NCI-H128 (cell line): ENCODE results near the gene TCF21.

Source experiments
- DNase-seq: peaks from one replicate; lab custom pipeline; 2025; ENCODE audit not compliant: unreplicated experiment; lab: John Stamatoyannopoulos, UW

TCF21 gene

DNA sequence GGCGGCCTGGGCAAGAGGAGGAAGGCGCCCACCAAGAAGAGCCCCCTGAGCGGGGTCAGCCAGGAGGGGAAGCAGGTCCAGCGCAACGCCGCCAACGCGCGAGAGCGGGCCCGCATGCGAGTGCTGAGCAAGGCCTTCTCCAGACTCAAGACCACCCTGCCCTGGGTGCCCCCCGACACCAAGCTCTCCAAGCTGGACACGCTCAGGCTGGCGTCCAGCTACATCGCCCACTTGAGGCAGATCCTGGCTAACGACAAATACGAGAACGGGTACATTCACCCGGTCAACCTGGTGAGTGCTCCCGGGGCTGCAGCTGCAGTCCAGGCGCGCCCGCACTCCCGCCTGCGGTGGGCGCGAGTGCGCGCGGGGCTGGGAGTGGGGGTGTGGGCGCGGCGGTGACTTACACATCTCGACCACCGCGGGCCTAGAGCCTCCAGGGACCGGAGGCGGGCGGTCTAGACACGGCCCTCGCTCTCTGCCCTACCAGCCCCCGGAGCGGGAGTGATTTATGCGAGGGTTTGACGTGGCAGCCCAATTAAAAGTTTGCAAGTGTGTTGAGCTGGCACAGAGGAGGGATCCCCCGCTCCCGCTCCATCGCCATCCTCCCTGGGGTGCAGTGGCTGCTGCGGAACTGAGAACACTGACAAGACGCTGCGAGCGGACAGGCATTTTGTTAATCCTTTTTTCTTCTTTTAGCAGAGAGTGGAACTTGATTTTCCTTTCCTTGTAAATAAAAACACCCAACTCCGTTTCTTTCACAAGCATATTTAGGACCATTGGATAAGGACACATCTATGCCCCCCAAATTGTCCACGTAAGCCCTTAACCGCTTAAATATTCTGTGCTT is 867 bp downstream of the TCF21 start:
- no peak for DNase-seq

- DNase-seq = no peak
Observed at GRCh38 chr6:133890711-133891148, 1.8 kb downstream of the TCF21 start.

GRCh38 chr6:133891149-133891926 is 2.4 kb downstream of the TCF21 start:
- no peak for DNase-seq

GRCh38 chr6:133891927-133892812 is 3.3 kb downstream of the TCF21 start:
- no peak for DNase-seq

GRCh38 chr6:133892813-133893691 is 4.1 kb downstream of the TCF21 start:
- no peak for DNase-seq

GRCh38 chr6:133893946-133894345 is 5.0 kb downstream of the TCF21 start:
- no peak for DNase-seq

DNA sequence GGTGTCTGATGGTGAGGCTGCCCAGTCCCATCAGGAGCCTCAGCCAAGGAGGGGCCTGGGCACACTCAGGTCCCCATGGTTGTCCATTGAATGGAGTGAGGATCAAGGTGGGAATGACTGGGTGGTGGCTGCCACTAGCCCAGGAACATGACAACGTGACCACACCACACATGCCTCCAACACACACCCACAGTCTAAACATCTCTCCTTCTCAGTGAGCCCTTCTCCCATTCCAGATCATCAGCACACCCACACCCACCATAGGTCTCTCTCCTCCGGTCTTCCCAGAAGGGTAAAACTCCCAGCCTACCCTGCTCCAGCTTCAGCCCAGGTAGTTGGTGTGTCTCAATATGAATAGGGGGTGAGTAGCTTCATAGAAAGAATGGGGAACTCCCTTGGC is 5.5 kb downstream of the TCF21 start:
- DNase-seq = no peak

DNA sequence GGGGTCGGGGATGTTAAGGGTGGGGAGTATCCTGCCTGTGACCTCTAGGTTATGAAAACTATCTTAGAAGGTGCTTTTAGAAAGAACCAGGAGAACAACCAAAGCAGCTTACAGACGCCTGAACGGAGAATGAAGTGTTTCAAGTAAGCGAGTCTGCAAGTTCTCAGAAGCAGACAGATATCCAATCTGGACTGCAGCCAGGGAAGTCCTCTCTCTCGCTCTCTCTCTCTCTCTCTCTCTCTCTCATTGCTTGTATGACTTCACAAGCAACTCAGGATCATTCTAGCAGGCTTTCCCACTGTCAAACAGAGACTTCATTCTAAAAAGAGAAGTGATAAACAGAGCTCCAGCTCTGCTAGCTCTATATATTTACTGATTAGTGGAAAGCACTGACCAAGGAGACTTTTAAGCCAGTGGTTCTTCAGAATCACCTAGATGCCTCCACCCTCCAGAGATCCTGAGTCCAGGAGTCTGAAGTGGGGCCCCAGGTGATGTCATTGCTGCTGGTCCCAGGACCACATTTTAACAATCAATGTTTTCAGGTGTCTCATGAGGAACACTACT is 6.0 kb downstream of the TCF21 start:
- DNase-seq = no peak

GRCh38 chr6:133895573-133896343 is 6.8 kb downstream of the TCF21 start:
- no peak for DNase-seq

GRCh38 chr6:133896344-133896721 is 7.4 kb downstream of the TCF21 start:
- no peak for DNase-seq

DNA sequence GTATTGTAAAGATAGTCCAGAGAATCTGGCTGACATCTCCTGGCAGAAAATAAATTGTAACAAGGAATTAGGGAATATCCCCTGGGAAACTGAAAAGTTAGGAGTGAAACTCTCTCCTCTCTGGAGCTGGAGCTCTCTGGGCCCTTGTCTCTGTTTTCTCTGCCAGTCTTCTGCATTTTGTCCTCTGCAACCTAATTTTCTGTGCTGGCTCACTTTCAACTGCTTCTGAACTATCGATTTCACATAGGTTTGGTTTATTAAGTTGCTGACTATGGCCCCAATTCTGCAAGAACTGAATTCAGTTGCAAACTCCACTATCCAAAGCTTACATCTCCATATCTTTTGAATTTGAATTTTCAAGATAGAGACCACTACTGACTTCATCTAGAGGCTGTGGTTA is 9.3 kb downstream of the TCF21 start:
- no peak for DNase-seq

DNA sequence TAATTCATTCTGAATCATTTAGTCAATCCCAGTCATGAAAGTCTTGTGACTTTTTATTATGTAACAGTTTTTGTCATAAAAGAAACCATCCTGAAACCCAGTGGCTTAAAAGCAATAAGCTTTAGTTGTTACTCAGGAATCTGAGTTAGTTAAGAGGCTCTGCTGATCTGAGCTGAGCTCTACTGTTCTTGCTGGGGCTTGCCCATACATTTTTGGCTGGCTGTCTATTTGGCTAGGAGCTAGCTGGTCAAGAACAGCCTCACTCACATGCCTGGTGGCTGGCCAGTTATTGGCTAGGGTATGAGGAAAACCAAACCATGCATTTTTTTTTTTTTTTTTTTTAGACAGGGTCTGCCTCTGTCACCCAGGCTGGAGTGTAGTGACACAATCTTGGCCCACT is 10.6 kb downstream of the TCF21 start:
- no peak for DNase-seq

DNA sequence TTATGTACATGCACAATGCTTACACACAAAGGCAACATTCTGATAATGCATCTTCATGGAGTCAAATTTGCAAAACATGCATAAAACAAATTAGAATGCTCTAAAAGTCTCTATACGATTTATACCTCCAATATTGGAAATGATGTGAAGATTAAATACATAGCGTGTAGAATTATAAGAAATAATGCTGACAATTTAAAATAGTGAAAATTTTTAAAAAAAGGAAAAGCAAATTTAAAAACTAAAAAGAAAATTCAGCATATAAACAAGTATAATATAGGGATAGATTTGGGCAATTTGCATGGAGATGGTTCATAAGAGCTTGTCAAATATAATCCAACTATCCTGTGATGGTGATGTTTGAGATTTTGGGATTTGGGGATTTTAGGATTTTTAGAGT is 14.9 kb downstream of the TCF21 start:
- DNase-seq = no peak

DNA sequence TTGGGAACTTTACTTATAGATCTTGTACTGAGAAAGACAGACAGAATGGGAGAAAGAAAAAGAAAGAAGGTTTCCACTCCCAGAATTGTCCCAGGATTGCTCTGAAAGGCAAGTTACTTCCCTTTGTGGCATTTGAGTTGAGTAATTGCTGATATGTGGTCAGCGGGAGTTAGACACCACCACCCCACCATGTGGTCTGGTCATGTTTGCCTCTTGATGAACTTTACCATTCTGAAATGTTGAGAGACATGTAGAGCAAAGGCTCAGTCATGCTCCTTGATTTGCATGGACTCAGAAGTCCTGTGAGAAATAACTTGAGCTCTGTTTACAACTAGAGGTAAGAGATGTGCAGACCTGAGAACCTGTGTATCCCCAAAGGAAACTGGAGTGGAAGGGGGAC is 17.1 kb downstream of the TCF21 start:
- no peak for DNase-seq

DNA sequence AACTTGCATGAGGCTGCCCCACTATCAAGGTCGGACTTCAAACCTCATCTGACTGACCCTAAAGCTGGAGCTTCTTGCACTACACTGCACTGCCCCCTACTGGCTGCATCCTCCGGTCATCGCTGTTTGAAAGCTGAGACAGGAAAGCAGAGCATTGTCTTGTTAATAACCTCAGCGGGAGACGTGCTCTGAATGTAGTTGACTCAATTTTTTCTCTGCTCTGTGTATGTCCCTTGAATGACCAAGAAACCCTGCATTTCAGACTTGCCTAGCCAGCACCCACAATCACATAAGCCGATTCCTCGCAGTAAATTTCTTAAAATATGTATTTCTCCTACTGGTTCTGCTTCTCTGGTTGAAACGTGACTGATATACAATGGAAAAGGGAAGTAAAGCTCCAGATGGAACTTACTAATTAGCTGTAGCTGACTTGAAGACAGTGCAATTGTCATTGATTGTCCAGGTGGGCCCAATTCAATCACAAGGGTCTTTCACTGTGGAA is 27.8 kb downstream of the TCF21 start:
- DNase-seq = peak; percentile 45

DNA sequence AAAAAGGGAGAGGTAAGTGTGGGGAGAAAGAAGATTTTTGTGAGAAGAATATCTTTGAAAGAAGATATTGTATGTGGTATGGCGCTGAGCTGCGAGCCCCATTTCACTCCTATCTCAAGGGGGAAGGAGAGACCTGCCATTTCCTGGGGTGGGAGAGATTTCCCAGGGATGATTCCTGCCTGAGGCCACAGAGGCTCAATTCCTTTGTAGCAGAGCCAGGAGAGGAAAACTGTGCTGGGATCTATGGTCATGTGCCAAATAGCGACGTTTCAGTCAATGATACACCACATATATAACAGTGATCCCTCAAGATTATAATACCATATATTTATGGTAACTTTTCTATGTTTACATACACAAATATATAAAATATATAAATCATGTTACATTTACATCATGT is 28.9 kb downstream of the TCF21 start:
- no peak for DNase-seq

DNA sequence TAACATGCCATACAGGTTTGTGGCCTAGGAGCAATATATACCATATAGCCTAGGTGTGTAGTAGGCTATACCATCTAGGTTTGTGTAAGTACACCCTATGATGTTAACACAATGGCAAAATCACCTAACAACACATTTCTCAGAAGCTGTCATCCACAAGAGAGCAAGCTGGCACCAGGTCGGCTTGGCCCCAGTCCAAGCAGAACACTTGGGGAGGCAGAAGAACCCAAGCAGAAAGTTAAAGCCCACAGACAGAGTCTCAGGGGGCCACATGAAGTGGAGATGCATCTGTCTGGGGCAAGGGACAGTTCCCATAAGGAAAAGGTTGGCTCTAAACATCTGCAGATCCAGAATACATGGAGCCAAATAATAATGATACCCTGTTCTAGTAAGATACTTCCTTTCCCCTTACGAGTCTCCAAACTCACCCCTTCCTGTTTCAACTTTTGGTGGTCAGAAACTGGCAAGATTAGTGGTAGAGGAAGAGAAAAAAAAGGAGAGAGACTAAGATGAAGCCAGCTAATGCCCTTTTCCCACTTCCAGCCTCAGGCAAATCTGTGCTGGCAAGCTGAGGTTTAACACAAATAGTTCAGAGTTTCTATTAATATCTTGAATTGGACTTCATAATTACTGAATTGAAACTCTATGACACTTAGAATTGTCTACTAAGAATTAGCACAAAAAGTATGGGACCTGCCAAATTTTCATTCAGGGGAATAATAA is 29.5 kb downstream of the TCF21 start:
- DNase-seq = no peak

- no peak for DNase-seq
Observed at GRCh38 chr6:133919362-133919761, 30.4 kb downstream of the TCF21 start.
